GM21381 (cell line): Measurements from ENCODE around the gene MEGF11.

Source experiments
- ATAC-seq: cut with Tn5 transposase; IDR thresholded peaks from one replicate; pipeline ENCODE4 v1.9.1; 2021; ENCODE audit warnings: mild to moderate bottlenecking, moderate library complexity; ENCODE audit not compliant: unreplicated experiment

The MEGF11 gene

DNA sequence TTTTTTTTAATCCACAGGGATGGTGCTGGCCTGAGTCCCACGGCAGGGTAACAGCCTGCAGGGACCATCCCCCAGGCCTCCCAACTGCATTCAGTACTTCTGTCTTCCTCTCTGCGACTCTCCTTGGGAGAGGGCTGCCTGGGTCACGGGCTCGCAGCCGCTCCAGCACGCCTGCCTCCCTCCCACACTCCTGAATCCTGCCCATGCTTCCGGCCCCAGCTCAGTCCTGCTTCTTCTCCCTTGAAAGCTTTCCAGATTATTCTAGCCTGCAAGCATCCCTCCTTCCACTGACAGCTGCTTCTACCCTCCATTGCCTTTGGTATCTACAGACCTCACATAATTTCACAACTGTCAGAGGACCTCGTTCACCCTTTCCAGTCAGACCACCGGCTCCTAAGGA lies 32.4 kb downstream of the MEGF11 start:
- ATAC-seq, result no peak

DNA sequence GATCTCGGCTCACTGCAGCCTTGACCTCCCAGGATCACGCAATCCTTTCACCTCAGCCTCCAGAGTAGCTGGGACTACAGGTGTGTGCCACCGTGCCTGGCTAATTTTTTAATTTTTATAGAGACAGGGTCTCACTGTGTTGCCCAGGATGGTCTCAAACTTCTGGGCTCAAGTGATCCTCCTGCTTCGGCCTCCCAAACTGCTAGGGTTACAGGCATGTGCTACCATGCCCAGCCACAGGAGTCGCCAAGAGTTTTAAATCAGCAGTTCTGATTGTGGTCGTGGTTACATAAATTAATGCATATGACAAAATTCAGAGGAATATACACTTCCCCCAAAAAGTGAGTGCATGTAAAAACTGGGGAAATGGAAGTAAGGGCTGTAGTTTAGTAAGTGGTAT lies 32.9 kb downstream of the MEGF11 start:
- ATAC-seq, result no peak

DNA sequence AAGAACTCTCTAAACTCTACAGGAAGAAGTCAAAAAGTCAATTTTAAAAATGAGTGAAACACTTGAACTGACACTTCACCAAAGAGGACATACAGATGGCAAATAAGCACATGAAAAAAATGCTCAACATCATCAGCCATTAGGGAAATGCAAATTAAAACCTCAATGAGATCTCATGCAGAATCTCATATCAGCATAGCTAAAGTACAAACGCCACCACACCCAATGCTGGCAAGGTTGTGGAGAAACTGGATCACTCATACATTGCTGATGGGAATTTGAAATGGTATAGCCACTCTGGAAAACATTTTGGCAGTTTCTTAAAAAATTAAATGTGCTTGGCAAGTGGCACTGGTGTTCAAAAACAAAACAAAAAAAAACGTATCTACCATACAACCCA lies 34.2 kb downstream of the MEGF11 start:
- no peak for ATAC-seq

DNA sequence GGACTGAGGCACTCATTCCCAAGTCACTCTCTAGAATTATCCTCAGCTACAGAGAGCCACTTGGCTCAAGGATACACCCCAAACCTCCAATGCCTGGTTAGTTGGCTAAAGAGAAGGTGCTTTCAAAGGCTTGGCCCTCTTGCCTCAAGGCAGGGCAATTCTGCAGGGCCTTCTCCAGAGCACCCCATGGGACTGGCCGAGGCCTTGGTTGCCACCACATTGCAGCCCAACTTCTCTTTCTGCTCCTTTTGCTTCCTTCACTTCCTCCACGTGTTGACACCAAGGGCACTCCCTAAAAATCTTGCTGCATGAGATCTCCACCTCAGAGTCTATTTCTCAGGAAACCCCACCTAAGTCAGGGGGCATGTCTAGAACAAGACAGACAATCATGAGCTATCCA lies 36.7 kb downstream of the MEGF11 start:
- no peak for ATAC-seq

DNA sequence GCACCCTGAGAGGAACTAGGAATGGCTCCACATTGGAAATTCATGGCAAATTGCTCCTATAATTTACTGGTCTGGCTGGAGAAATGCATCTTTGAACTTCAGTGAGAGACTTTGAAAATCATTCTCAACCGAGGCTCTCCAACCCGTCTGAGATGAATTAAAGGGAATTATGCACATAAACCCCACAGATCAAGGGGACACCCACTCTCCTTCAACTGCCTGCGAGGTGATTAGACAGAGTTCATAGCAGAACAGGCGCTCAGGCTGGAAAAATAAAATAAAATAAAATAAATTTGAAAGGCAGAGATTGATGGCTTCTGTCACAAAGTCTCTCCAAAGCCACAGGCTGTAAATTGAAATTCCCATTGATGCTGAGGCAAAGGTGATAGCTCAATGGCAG lies 37.7 kb downstream of the MEGF11 start:
- ATAC-seq, result no peak

DNA sequence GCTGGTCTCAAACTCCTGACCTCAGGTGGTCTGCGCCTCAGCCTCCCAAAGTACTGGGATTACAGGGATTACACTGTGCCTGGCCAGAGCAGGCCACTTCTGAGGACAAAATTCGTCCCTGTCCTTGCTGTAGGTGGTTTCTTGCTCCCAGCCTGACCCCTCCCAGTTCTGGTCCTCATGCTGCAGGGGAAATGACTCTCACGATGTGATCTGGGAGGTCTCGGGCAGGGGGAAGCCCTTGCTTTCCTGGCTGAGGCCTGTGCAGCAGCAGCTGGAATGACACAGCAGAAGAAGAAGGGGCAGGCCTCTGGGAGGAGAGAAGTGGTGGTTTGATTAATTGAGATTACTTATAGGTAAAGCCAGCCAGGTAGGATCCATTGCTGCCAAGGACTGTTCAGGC lies 39.3 kb downstream of the MEGF11 start:
- no peak for ATAC-seq

DNA sequence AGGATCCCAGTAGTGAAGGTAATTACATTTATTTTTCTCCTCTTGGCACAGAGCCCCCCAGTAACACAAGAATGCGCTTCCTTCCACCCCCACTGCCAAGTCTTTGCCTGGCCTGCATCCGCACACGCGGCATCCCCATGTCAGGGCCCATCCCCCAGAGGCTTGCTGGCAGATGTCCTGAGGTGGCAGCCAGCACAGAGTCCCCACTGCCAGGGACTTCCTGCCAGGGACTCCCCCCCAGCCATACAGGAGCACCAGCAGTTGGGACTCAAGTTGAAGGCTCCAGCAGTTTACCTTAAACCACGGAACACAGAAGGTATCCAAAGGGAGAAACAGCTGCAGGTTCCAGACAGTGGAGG lies 41.0 kb downstream of the MEGF11 start:
- ATAC-seq, result no peak

DNA sequence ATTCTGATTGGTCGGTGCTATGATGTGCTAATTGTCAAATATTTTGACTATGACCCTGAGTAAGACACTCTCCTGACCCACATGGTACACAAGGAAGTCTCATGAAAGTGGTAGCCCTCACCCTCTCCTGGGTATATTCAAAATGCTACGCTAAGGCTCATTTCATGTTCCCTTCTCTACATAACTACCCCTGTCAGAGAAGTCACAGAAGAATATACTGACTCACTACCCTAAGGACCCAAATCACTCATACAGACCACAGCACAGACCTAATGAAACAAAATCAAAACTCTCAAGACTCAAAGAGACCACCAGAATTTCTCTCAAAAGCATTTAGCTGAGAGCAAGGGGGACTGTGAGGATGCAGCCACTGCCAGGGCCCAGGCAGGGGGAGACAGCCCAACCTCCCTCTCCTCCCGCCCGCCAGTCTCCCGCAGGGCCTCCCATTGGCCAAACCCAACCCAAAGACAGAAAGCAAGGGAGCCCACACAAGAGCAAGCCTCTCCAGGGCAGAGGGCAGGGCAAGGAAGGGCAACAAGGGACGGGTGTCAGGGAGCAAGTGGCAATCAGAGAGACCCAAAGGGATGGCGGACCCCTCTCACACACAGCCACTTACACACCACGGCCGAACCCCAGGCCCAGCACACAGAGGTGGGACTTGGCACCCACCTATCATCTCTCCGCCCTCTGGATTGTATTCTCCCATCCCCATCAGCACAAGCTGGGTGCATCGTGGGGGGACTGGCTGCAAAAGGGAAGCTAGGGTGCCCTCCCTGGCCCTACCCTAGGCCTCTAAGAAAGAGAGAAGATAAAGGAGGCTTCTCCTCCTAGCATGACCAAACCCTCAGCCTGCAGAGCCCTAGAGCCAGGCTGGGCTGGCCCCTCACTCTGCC lies 41.6 kb downstream of the MEGF11 start:
- no peak for ATAC-seq

DNA sequence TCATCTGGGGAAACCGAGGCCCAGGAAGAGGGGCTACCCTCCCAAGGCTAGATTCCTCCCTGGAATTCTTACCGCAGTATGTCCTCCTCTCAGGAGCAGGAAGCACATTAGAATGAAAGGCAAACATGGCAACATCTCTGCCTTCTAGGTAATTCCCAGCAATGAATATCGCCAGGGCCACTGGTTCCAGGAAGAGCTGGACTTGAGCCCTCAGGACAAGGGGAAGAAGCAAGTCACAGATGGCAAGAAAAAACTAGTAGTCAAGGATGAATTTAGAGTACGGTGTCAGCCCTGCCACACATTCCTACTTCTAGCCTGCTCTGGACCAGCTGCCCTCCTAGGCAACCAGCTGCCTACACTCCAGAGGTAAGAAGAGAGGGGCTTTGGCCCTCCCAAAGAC lies 42.9 kb downstream of the MEGF11 start:
- no peak for ATAC-seq

DNA sequence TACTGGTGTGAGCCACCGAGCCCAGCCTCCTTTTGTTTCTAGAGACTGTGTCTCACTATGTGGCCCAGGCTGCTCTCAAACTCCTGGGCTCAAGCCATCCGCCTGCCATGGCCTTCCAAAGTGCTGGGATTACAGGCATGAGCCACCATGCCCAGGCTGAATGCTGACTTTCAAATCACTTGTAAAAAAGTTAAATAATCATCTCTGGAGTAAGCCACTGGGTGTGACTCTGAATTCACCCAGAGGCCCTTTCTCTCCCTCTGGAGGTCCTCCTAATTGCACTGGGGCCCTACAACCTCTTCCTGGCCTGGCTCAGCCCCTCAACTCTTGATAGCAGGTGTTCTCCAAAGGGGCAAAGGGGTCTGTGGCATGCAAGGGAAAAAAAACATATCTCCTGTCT lies 54.8 kb downstream of the MEGF11 start:
- ATAC-seq, result no peak

DNA sequence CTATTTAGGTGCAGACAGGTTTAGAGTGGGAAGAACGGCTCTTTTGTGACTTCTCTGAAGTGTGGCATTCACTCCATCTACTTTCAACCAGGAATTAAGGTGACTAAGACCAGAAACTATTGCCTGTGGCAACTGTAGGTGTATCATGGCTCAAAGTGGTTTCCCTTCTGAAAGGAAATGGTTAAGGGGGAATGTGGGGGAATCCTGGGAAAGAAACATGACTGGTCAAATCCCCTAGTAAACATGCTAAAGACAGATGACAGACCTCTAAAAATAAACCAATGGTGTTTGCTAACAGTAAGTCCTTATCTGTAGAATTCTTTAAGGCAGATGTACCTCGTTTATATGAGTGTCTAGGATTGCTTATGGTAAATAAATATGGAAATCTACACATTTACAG lies 56.9 kb downstream of the MEGF11 start:
- ATAC-seq, result no peak

DNA sequence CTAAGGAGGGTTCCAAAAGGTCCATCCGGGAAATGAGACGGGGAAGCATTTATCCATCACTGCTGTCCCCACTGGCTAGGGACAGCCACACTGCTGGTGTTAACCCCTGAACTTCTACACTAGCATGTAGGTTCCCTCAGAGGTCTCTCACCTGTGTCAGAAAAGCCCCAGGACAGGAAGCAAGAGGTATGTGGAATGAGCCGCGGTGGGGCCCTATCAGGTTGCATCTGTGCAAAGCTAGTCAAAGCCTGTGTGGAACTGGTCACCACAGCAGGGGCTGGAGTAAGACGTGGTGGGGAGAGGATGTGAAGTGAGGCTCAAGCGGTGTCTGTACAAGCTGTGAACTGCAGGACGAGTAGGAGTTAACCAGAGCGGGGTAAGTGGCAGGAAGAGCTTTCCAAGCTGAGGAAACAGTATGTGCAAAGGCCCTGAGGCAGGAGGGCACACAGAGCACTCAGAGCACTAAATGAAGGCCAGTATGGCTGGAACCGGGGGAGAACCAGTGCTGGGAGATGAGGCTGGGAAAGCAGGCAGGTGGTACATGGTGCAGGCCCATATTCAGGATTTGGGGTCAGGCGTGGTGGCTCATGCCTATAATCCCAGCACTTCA lies 57.8 kb downstream of the MEGF11 start:
- no peak for ATAC-seq

DNA sequence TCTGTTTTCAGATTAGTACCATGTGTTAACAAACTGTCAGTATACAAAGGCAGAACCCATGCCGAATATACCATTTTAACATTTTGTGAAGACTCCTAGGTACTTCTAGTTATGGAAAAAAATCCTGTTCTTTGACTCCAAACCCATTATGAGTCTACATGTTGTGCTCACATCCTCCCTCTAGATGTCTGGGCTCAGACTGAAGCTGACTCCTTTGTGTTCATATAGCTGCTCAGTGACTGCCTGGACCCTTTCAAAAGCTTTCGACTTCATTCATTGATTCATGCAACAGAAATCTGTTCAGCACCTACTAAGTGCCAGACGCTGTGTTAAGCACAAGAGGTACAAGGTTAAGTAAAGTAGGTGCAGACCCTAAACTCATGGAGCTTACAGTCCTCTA lies 60.5 kb downstream of the MEGF11 start:
- ATAC-seq, result no peak

DNA sequence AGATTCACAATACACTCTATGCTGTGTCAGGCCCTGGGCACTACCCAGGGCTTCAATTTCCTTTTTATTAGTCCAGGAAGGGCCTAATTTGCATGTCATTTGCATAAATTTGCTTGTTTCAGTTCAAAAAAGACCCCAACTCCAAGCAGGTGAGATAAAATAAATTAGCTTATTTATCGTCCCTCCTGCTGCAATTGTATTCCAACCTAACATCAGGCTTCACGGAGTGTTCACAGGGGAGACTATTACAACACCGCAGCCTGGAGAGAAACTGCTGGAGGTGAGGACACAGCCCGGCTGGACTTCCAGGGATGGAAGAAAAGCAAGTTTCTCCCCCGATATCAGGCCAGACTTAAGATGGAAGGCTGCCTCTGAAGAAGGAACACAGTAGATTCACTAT lies 62.8 kb downstream of the MEGF11 start:
- ATAC-seq, result no peak

DNA sequence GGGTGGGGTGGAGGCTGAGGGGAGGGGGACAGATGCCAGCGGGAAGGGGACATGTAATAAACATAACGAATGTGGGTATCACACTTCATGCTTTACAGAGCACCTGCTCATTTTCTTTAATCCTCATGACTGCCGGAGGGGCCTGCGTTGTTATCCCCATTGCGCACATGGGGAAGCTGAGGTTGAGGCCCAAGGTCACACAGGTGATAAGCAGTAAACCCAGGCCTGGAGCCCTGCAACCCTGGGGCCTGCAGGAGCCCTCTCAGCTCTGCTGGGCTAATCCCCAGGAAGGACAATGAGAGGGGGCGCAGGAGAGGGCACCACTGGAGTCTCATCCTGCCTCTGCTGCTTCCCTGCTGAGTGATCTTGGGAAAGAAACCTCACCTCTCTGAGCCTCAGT lies 64.3 kb downstream of the MEGF11 start:
- ATAC-seq, result no peak

DNA sequence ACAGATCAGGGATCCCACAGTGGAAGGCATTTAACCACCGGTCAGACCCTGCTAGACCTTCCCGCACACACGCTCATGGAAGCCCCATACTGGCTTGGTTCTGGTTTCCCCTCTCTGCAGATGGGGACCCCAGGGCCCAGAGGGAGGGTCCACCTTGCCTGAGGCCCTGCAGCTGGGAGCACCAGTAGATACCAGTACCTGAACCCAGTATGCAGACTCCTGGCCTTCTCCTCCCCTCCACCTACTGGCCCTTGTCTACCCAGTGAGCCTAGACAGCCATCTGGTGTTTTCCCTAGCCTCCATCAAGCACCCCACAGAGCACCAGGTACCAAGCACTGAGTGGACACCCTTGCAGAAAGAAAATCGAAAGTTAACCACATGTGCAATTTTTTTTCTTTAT lies 65.1 kb downstream of the MEGF11 start:
- ATAC-seq, result no peak

DNA sequence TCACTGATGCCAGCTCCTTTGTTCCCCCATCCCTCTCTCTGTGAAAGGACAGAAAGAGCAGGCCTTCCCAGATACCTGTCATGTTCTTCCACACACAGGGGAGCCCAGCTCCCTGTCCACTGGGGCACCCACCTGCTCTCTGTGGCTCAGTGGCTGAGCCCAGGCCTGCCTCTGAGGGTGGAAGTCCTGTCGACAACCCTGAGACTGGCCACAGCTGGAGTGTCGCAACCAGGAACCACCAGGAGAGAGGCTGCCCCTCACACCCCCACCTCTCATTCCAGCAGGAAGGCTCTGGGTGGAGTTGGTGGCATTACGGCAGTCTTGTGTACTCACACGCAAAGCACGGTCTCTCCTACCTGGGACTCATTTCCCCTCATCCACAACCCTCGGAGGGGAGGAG lies 66.3 kb downstream of the MEGF11 start:
- no peak for ATAC-seq

DNA sequence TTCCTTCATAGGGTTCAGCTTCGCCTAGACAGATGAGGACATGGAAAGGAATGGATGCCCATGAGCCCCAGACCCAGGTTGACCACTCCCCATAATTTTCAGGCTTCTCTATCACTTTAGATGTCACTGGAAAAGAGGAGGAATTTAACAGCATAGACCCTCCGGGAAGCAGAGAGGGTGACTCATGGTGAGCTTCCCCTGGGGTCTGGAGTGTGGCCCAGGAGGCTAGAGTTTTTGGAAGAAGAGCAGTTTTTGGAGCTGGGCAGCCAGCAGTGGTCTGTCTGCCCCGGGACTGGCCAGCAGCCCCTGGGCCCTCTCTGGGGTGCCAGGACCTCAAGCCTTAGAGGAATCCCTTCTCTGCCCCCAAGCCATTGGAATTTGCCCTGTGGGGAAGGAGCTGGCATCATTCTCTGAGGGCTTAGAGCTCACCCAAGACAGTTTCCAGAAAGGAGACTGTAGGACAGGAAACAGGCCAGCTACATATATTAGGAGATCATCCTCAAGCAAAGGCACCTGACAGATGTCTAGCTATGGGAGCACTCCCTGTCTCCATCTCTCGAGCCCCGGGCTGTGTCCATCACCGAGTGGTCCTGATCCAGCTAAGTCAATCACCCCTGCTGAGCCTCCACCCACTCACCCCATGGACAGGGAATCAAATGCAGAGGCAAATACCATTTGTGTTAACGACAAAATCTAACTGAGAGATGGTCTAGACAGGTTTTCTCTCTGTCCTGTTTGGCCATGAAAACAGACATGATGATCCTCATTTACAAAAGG lies 67.3 kb downstream of the MEGF11 start:
- ATAC-seq, result no peak

DNA sequence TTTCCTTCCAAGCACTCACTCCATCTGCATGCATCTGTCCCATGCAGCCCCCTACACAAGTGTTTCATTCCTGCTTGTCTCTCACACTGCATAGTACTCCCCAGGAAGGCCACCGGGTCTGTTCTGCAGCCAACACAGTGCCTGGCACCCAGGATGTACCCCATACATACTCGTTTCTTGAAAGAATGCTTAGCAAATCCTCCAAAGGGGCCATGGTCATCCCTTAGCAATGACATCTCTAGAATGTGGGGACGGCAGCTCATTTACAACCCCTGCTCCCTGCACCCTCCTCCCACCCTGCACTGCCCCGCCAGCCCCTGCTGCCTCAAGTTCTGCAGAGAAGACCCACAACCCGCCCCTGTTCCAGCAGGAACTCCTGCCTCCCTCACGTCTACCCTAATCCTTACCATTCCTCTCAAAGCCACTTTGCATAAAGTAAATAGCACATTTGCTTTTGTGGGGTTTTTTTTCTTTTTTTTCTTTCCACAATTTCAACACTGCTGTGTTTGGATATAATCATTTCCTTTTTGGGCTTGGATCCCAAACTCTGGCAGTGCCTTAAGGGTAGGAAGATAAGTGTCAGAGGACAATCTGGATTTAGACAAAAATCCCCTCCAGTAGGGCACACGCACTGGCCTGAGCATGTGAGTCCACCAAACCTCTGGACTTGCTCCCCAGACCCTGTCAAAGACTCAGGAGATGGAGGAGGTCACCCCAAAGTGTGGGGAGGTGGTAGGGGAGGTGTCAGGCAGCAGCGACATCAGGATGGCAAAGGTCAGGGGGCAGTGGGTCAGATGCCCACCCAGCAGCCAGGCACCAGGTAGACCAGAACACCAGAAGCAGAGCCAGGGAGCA lies 68.4 kb downstream of the MEGF11 start:
- ATAC-seq, result no peak

DNA sequence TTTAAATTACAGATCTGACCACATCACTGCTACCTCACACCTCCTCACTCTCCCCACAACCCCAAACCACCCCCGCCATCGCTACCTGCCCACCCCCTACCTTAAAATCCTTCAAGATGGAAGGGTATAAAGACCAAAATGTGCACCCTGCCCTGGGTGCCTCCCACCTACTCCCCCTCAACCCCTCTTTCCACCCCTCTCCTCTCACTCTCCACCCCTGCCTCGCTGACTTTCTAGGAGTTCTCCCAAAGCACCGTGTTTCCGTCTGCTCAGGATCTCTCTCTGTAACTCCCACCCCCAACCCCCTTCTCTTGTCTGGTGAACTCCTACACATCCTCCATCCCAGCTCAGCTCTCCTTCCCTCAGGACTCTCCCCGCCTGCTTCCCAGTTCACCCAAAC lies 69.1 kb downstream of the MEGF11 start:
- no peak for ATAC-seq

DNA sequence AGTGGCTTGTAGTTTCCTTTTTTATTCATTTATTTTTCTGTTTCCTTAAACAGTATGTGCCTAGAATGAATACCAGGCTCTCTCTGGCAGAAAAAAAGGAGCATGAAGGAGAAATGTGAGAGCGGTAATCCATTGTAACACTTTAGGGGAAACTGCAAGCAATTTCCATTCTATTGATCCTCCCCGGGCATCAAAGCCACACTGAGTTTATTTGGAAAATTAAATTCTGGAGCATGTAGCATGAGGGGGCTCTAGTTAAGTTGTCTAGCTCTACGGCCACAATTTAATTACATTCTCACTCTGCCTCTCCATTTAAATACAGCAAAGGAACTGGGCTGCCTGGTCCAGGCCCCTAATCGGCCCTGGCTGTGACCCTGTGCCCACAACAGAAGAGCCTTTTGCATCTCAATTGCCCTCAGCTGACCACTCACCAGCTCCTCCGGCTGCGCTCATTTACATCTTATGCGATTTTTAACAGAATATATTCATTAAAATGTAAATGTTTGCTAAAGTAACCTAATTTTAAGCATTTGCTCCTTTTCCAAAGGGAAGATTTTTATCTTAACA lies 72.9 kb downstream of the MEGF11 start:
- ATAC-seq, result no peak
